Panc1 (cell line): ENCODE results near the gene FBXL5.

Experiments used
- POLR2AphosphoS5 ChIP-seq: IDR thresholded peaks from 2 replicates; pipeline ENCODE4 v1.6.1; 2012; ENCODE audit warnings: mild to moderate bottlenecking, low read depth, low read length, moderate library complexity
- SIN3A ChIP-seq: IDR thresholded peaks from 2 replicates; pipeline ENCODE4 v1.6.1; 2012; ENCODE audit warnings: low read depth, mild to moderate bottlenecking, low read length, moderate library complexity, borderline replicate concordance; ENCODE audit not compliant: insufficient read depth
- TCF7L2 ChIP-seq: IDR thresholded peaks from 2 replicates; pipeline ENCODE4 v1.6.1; 2011; ENCODE audit warnings: mild to moderate bottlenecking, low read depth, low read length, inconsistent platforms
- TF ChIP-seq, protein P1 (sequence below): fragments of 450-650 bp; IDR thresholded peaks from 2 replicates; pipeline ENCODE4 v1.5.1; 2017; ENCODE audit warnings: mild to moderate bottlenecking
- TF ChIP-seq, protein P2 (sequence below), 2 experiments: IDR thresholded peaks; 2 replicates each; pipeline ENCODE4 v1.6.1; 2011 to 2012; ENCODE audit warnings: low read depth in 2 of 2, control low read depth in 1 of 2, low read length in 1 of 2, mild to moderate bottlenecking in 1 of 2, moderate library complexity in 1 of 2; ENCODE audit not compliant: insufficient read depth in 1 of 2

DNA sequence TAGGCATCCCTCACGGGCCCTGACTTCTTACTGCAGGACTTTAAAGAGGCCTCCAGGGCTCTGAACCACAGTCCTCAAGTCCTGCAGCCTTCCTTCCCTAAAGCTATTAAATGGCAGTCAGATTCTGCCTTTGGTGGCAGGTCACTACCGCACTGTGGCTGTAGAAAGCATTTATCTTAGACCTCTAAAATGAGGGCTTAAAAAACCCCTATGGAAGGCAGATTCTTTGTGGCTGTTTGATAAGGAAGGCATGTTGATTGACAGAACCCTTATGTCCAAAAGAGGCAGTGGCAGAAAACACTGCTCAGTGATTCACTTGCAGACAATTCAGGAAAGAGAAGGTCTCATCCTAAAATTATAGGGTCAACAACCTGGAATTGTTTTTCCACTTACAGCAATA, 79.2 kb downstream of the FBXL5 start:
- TF ChIP-seq, protein P1, sequence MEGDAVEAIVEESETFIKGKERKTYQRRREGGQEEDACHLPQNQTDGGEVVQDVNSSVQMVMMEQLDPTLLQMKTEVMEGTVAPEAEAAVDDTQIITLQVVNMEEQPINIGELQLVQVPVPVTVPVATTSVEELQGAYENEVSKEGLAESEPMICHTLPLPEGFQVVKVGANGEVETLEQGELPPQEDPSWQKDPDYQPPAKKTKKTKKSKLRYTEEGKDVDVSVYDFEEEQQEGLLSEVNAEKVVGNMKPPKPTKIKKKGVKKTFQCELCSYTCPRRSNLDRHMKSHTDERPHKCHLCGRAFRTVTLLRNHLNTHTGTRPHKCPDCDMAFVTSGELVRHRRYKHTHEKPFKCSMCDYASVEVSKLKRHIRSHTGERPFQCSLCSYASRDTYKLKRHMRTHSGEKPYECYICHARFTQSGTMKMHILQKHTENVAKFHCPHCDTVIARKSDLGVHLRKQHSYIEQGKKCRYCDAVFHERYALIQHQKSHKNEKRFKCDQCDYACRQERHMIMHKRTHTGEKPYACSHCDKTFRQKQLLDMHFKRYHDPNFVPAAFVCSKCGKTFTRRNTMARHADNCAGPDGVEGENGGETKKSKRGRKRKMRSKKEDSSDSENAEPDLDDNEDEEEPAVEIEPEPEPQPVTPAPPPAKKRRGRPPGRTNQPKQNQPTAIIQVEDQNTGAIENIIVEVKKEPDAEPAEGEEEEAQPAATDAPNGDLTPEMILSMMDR: no peak
- TF ChIP-seq, protein P2, sequence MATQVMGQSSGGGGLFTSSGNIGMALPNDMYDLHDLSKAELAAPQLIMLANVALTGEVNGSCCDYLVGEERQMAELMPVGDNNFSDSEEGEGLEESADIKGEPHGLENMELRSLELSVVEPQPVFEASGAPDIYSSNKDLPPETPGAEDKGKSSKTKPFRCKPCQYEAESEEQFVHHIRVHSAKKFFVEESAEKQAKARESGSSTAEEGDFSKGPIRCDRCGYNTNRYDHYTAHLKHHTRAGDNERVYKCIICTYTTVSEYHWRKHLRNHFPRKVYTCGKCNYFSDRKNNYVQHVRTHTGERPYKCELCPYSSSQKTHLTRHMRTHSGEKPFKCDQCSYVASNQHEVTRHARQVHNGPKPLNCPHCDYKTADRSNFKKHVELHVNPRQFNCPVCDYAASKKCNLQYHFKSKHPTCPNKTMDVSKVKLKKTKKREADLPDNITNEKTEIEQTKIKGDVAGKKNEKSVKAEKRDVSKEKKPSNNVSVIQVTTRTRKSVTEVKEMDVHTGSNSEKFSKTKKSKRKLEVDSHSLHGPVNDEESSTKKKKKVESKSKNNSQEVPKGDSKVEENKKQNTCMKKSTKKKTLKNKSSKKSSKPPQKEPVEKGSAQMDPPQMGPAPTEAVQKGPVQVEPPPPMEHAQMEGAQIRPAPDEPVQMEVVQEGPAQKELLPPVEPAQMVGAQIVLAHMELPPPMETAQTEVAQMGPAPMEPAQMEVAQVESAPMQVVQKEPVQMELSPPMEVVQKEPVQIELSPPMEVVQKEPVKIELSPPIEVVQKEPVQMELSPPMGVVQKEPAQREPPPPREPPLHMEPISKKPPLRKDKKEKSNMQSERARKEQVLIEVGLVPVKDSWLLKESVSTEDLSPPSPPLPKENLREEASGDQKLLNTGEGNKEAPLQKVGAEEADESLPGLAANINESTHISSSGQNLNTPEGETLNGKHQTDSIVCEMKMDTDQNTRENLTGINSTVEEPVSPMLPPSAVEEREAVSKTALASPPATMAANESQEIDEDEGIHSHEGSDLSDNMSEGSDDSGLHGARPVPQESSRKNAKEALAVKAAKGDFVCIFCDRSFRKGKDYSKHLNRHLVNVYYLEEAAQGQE (IDR thresholded peaks at IDR 0.05; ENCODE audit: insufficient read depth in 1 of 2, low read depth in 2 of 2, low read length in 1 of 2): no peak
- TF ChIP-seq POLR2AphosphoS5 (no peak), SIN3A (no peak), TCF7L2 (no peak)
